GM12875 (cell line): ENCODE results near the gene TBCD.

ENCODE experiments used
- H3K4me3 ChIP-seq: one replicate; pipeline ENCODE4 v1.5.1; 2011; ENCODE audit warnings: low read depth, low read length, control low read depth
- TF ChIP-seq, protein P1 (sequence below): IDR thresholded peaks from 2 replicates; pipeline ENCODE4 v1.5.1; 2011; ENCODE audit warnings: low read depth, mild to moderate bottlenecking, control low read depth, inconsistent platforms, low read length, moderate library complexity, borderline replicate concordance; ENCODE audit not compliant: insufficient read depth

Gene TBCD

DNA sequence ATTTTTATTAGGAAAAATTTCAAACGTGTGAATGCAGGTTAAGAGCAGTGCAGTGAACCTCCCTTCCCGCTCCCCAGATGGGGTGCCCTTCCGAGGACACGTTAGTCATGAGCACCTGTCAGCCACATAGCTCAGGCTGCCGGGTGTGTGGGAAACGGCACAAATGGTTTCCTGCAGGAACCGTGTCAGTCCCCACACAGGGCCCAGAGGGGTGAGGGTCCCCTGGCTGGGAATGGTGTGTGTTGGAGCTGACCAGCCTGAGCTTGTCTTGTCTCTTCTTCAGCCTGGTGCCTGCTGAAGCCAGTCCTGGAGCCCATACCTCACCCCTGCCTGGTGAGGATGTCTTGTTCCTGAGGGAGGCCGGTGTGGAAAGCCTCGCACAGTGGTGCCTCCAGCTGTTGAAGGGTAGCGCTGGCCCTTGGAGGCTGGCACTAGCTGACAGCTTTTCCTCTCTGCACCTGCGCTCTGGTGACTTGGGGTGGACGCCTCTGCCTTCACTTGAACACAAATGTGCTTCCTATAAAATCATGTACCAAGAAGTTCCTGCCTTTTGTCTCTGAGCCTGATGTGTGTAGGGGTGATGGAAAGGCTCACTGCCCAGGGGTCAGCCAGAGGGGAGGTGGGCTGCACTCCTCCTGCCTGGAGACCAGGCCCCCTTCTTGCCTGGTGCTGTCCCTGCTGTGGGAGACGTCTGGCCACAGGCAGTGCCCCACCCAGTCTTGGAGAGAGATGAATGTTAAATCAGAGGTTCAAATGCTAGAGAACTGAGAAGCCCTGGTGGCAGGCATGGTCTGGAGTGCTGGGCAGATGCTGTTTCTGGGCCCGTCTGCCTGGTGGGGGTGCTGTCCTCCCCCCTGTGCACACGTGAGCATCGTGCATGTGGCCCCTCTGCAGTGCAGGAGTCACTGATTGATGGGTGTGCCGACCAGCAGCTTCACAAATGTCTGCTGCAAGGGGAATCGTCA lies 190.6 kb downstream of the TBCD start:
- no peak overlapping the region for H3K4me3 ChIP-seq
- TF ChIP-seq, protein P1, sequence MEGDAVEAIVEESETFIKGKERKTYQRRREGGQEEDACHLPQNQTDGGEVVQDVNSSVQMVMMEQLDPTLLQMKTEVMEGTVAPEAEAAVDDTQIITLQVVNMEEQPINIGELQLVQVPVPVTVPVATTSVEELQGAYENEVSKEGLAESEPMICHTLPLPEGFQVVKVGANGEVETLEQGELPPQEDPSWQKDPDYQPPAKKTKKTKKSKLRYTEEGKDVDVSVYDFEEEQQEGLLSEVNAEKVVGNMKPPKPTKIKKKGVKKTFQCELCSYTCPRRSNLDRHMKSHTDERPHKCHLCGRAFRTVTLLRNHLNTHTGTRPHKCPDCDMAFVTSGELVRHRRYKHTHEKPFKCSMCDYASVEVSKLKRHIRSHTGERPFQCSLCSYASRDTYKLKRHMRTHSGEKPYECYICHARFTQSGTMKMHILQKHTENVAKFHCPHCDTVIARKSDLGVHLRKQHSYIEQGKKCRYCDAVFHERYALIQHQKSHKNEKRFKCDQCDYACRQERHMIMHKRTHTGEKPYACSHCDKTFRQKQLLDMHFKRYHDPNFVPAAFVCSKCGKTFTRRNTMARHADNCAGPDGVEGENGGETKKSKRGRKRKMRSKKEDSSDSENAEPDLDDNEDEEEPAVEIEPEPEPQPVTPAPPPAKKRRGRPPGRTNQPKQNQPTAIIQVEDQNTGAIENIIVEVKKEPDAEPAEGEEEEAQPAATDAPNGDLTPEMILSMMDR = no peak

DNA sequence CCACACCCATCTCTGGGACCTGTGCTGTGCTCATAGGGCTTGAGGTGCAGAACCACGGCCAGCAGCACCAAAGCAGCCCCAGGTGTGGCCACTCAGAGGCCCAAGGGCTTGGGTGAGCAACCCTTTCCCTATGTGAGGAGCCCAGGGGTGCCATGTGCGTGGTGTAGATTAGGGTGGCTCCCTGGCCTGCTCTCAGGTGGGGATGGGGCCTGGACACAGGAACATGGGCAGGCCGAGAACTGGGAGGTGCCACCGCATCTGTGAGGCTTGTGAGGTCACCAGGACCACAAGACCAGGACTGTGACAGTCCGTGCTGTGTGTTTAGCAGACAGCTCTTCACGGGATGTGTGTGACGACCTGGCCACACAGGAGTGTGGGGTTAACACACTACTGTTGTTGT lies 191.5 kb downstream of the TBCD start:
- no peak overlapping the region for H3K4me3 ChIP-seq
- TF ChIP-seq, protein P1 = no peak

DNA sequence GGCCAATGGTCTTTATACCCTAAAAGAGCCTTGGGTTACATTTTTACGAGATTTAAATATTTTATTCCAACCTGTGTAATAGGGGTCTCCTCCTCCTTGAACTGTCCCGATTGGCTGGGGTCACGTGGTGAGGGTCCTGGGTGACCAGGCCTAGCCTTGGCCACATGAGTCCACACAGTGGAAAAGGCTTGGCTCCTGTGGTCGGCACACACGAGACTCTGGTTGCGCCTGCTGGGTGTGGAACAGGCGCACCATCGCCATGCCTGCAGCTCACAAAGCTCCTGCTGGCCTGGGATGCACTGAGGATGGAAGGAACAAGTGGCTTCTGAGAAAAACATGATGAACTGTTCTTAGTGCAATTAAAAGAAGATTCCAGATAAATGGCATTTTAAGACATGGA lies 191.9 kb downstream of the TBCD start:
- TF ChIP-seq, protein P1 = no peak
- H3K4me3 ChIP-seq = no peak overlapping the region

DNA sequence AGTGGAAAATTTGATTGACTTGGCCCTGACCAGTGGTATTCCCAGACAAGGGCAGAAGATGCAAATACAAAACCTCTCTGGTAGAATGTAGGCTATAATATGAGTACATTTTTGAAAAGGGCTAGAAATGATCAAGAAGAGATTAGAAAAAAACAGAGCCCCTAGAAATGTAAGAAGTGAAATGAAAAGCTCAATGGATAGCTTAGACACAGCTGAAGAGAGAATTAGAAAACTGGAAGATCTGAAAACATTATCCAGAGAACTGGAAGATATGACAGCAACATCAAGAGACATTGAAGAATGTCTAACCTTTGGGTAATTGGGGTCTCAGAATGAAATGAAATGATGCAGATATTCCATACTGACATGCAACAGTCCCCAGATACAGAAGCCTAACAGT lies 193.1 kb downstream of the TBCD start:
- H3K4me3 ChIP-seq = no peak overlapping the region
- TF ChIP-seq, protein P1 = no peak

DNA sequence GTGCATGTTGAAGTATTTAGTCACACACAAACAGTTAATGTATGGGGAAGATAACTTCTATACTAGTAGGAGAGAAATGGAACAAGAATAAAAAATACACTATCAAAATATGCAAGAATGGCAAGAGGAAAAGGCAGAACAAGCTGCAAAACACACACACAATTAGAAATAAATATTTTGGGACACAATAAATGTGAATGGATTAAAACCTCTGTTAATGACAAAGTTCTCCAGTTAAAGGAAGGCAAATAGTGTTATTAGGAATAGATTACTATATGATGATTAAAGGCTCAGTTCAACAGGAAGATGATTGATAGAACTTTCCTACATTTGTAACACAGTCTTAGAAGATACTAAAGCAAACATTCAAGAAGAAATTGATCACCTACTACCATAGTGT lies 194.2 kb downstream of the TBCD start:
- TF ChIP-seq, protein P1 = no peak
- no peak overlapping the region for H3K4me3 ChIP-seq

DNA sequence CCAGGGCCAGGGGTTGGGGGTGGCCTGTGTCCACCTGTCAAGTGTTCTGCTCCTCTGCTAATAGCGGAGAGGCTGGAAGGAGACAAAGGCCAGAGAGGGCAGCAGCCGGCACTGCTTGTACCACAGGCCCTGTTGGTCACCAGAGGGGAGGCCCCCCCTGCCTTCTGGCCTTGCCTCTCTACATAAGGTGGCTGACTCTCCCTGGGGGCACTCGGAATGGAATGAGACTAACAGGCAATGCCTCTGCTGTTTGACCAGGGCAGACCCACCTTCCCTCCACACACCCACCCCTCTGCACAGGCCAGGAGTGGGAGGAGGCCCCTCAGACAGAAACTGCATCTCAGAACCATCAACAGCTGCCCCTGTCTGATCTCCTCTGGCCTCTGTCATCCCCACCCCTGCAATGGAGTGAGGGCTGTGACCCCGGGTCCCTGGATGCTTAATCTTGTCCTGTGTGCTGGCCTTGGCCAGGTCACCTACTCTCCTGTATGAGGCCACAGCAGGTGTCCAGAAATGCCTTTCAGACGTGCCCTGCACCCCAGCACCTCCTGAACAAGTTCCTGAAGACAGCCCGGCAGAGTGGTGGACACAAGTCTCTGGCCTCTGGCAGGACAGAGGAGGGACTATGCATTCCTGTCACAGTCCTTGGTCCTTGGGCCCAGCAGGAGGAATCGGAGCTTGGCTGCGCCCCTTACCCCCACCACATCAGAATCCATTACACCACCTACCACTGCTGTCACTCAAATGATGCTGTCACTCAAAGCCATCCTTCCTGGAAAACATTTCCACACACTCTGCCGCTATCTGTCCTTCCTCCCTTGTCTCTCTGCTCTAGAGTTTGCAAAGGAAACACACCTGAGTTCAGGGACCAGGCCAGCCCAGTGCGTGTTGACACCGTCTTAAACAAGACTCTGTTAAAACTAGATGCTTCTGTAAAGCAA lies 195.5 kb downstream of the TBCD start:
- TF ChIP-seq, protein P1 = no peak

More for the DNA sequence above, 195.5 kb downstream of the TBCD start:
- H3K4me3 ChIP-seq = no peak overlapping the region
